ENCODE data around the gene OTP.
A peak's percentile ranks its signal among the peaks of the same experiment; 100 is the strongest.

Gene OTP

DNA sequence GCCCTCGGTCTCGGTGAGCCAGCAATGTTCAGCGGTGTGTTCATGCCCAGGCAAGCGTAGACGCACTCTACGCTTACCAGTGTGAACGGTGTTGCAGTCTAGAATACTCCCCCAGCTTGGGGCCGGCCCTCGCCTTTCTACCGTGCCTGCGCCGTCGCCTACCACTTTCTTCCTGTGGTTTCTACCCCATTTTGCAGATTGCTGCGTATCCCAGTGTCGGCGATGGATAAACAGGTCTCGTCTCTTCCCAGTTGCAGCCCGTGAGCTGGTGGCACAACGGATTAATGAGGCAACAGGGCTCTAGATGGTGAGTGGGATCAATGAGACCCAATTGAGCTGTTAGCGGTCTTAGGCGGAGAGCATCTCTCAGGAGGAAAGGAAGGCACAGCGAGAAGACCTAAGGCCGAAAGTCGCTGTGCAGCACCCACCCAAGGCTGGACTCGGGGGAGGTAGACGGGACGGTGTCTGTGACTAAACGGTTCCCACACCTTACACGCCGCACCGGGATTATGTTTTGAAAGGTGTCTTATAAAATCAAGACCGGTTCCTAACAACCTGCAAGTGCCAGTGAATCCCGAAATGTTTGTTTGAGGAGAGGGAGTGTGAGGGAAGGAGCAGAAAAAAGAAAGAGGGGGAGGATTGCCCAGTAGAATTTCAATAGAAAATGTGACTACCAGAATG, 5.8 kb downstream of the OTP start:
- Histone ChIP-seq H3K9ac (ENCODE audit: low read length) (no peak overlapping the region), H3K4me3 (ENCODE audit: low read length) (no peak overlapping the region), H3K4me1 (ENCODE audit: low read length) (0 out of 2 replicates have a peak, but pooled peaks cover 3% of the 10 kb centered on the region), H4K20me1 (ENCODE audit: insufficient read depth, low read length) (no peaks in the 10 kb centered on the region), H3K4me2 (ENCODE audit: low read length) (no peak overlapping the region), H3K27me3 (ENCODE audit: low read depth, low read length) (no peaks in the 10 kb centered on the region), H3K27ac (ENCODE audit: low read length) (no peak overlapping the region), H2AFZ (ENCODE audit: low read depth, low read length) (no peak overlapping the region), H3K79me2 (ENCODE audit: low read length) (no peaks in the 10 kb centered on the region), H3K9me3 (ENCODE audit: insufficient read depth, low read length) (no peaks in the 10 kb centered on the region), H3K36me3 (replicated peaks; ENCODE audit: low read depth, low read length) (no peaks in the 10 kb centered on the region)
- TF ChIP-seq, protein P1, sequence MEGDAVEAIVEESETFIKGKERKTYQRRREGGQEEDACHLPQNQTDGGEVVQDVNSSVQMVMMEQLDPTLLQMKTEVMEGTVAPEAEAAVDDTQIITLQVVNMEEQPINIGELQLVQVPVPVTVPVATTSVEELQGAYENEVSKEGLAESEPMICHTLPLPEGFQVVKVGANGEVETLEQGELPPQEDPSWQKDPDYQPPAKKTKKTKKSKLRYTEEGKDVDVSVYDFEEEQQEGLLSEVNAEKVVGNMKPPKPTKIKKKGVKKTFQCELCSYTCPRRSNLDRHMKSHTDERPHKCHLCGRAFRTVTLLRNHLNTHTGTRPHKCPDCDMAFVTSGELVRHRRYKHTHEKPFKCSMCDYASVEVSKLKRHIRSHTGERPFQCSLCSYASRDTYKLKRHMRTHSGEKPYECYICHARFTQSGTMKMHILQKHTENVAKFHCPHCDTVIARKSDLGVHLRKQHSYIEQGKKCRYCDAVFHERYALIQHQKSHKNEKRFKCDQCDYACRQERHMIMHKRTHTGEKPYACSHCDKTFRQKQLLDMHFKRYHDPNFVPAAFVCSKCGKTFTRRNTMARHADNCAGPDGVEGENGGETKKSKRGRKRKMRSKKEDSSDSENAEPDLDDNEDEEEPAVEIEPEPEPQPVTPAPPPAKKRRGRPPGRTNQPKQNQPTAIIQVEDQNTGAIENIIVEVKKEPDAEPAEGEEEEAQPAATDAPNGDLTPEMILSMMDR (IDR thresholded peaks at IDR 0.05; ENCODE audit: low read depth, low read length), result no peak
- no peak for TF ChIP-seq EZH2phosphoT487 (IDR thresholded peaks at IDR 0.05; ENCODE audit: low read depth)

DNA sequence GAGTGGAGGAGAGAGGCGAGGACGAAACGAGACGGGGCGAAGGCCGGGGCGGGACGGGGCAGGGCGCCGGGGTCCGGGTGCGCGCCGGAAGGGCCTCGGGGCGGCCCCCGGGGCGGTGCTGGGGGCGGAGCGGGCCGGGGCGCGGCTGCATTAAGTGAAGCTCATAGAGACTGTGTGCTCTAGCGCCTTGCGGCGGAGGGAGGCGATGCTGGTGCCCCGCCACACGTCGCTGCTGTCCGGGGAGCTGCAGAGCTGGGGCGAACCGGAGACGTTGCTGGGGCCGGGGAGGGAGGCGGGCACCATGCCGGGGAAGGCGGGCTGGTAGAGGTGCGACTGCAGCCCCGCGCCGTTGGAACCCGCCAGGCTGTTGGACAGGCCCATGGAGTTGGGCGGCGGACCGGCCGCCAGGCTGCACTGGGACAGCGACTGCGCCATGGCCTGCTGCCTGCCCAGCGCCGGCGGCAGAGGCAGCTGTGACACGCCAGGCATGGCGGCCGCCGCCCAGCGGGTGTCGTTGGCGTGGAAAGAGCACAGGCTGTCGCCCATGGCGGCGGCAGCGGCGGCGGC, 8.3 kb downstream of the OTP start:
- Histone ChIP-seq H3K4me2 (ENCODE audit: low read length) (peak overlapping the region; percentile 91), H3K9me3 (ENCODE audit: insufficient read depth, low read length) (no peaks in the 10 kb centered on the region), H3K27me3 (ENCODE audit: low read depth, low read length) (no peaks in the 10 kb centered on the region), H3K4me1 (ENCODE audit: low read length) (0 out of 2 replicates have a peak, but pooled peaks cover 3% of the 10 kb centered on the region), H3K27ac (ENCODE audit: low read length) (peak overlapping the region; percentile 58), H3K9ac (ENCODE audit: low read length) (peak overlapping the region; percentile 69), H4K20me1 (ENCODE audit: insufficient read depth, low read length) (no peaks in the 10 kb centered on the region), H3K4me3 (ENCODE audit: low read length) (peak overlapping the region; percentile 95), H3K36me3 (replicated peaks; ENCODE audit: low read depth, low read length) (no peaks in the 10 kb centered on the region), H2AFZ (ENCODE audit: low read depth, low read length) (peak overlapping the region; percentile 86; the same call in 1 of the 2 replicates), H3K79me2 (ENCODE audit: low read length) (no peaks in the 10 kb centered on the region)
- no peak for TF ChIP-seq EZH2phosphoT487 (IDR thresholded peaks at IDR 0.05; ENCODE audit: low read depth)
- TF ChIP-seq, protein P1 (IDR thresholded peaks at IDR 0.05; ENCODE audit: low read depth, low read length), result no peak

DNA sequence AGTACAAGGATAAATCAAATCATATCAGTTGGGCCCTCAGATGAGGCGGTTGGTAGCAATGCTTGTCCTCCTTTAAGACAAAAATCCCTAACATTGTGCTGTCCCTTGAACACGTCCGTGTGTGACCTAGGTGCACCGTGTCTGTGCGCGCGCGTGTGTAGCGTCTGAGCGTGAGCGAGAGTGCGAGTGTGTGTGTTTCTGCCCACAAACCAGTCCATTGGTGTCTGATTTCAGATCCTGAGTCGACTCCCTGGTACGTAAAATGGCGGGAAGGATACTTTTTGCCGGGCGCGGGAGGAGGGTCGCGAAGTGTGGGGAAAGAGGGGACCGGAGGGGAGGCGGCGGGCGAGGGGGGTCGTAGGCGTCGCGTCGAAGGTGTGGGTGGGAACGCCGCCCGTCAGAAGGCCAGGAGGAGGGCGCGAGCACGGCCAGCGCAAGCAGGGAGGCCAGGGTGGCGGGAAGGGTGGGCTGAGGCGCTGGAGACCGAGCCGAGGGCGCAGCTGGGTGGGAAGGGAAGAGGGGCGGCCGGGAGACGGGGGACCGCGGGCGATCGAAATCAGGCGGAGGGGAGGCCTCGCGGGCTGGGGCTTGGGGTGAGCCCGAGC, 8.9 kb downstream of the OTP start:
- Histone ChIP-seq H3K4me1 (ENCODE audit: low read length) (0 out of 2 replicates have a peak, but pooled peaks cover 3% of the 10 kb centered on the region), H3K79me2 (ENCODE audit: low read length) (no peaks in the 10 kb centered on the region), H3K9me3 (ENCODE audit: insufficient read depth, low read length) (no peaks in the 10 kb centered on the region), H3K27me3 (ENCODE audit: low read depth, low read length) (no peaks in the 10 kb centered on the region), H4K20me1 (ENCODE audit: insufficient read depth, low read length) (no peaks in the 10 kb centered on the region), H3K4me2 (ENCODE audit: low read length) (peak overlapping the region; percentile 91), H3K36me3 (replicated peaks; ENCODE audit: low read depth, low read length) (no peaks in the 10 kb centered on the region), H3K4me3 (ENCODE audit: low read length) (peak overlapping the region; percentile 95), H3K27ac (ENCODE audit: low read length) (no peak overlapping the region), H3K9ac (ENCODE audit: low read length) (no peak overlapping the region), H2AFZ (ENCODE audit: low read depth, low read length) (no peak overlapping the region)
- TF ChIP-seq, protein P1 (IDR thresholded peaks at IDR 0.05; ENCODE audit: low read depth, low read length), result no peak
- TF ChIP-seq EZH2phosphoT487 (IDR thresholded peaks at IDR 0.05; ENCODE audit: low read depth), result no peak

DNA sequence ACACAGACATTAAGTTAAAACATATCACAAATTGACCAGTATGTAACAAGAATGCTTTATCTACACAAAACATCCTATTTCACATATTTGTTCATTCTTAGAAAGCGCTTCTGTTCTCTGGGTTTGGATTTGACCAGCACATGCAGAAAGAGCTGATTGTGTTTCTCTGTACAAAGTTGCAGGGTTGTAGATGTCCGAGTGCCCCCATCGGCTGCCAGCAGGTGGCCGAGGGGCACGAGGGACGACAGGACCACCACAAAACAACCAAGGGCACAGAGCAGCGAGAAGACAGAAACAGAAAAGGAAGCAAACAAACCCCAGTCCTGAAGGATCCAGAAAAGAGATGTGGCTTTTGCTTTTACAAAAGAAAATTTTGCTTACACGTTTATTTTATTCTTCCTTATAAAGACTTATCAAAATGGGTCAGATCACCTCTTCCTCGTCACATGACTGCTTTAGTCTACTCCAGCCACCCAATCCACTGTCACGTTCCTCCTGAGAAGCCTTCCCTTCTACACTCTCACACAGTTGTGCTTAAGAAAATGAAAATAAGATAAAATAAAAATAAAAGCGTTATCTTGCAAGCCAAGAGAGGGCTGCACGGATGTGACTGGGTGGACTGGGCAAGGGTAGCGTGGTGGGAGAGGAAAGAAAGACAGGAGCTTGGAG, 9.5 kb downstream of the OTP start:
- Histone ChIP-seq H3K27ac (ENCODE audit: low read length) (no peak overlapping the region), H3K36me3 (replicated peaks; ENCODE audit: low read depth, low read length) (no peaks in the 10 kb centered on the region), H3K9me3 (ENCODE audit: insufficient read depth, low read length) (no peaks in the 10 kb centered on the region), H3K27me3 (ENCODE audit: low read depth, low read length) (no peaks in the 10 kb centered on the region), H3K4me3 (ENCODE audit: low read length) (no peak overlapping the region), H3K4me1 (ENCODE audit: low read length) (0 out of 2 replicates have a peak, but pooled peaks cover 3% of the 10 kb centered on the region), H3K4me2 (ENCODE audit: low read length) (no peak overlapping the region), H4K20me1 (ENCODE audit: insufficient read depth, low read length) (no peaks in the 10 kb centered on the region), H2AFZ (ENCODE audit: low read depth, low read length) (no peak overlapping the region), H3K9ac (ENCODE audit: low read length) (no peak overlapping the region), H3K79me2 (ENCODE audit: low read length) (no peaks in the 10 kb centered on the region)
- no peak for TF ChIP-seq EZH2phosphoT487 (IDR thresholded peaks at IDR 0.05; ENCODE audit: low read depth)
- TF ChIP-seq, protein P1 (IDR thresholded peaks at IDR 0.05; ENCODE audit: low read depth, low read length), result no peak

All from OCI-LY3 (cell line).